SU-DHL-6 (cell line): ENCODE data around the gene PRDX4.

ENCODE experiments used
- CTCF ChIP-seq: fragments of 200-600 bp; sonication (generic); IDR thresholded peaks from one replicate; pipeline ENCODE4 v1.5.1; 2017; ENCODE audit warnings: antibody characterized with exemption, mild to moderate bottlenecking, low read length, moderate library complexity; ENCODE audit not compliant: insufficient read depth, poor library complexity, severe bottlenecking
- EZH2phosphoT487 ChIP-seq: fragments of 200-600 bp; sonication (generic), shearing (Covaris generic); conservative IDR thresholded peaks from 2 replicates; pipeline ENCODE4 v1.6.1; 2018; ENCODE audit warnings: mild to moderate bottlenecking, antibody characterized with exemption, low read length, moderate library complexity, mixed read lengths

DNA sequence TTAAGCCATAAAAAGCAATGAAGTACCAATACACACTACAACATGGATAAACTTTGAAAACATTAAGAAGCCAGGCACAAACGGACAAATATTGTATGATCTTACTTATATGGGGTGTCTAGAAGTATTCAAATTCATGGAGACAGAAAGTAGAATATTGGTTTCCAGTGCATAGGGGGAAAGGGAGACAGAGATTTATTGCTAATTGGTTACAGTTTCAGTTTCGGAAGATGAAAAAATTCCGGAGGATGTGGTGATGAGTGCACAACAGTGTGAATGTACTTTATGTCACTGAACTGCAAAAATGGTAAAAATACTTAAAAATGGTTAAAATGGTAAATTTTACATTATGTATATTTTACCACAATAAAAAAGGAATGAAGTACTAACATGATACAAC lies 5.1 kb upstream of the PRDX4 start:
- TF ChIP-seq CTCF (no peak), EZH2phosphoT487 (no peak)
